Measurements from ENCODE around the gene CRB1.

GRCh38 chr1:197336571-197336970 is 68.5 kb downstream of the CRB1 start:
- TF ChIP-seq POLR2AphosphoS5 (IDR thresholded peaks at IDR 0.05; ENCODE audit: low read depth, low read length) (no peak), CTCF (IDR thresholded peaks at IDR 0.05) (no peak), REST (IDR thresholded peaks at IDR 0.05; ENCODE audit: insufficient read depth in 1 of 2, low read depth in 2 of 2, low read length in 1 of 2) (no peak), TCF7L2 (IDR thresholded peaks at IDR 0.05; ENCODE audit: low read depth, low read length) (no peak)

All from Panc1 (cell line).